GM19463 (cell line): ENCODE measurements around the gene FAIM2.

Source experiments
- ATAC-seq: cut with Tn5 transposase; IDR thresholded peaks from one replicate; pipeline ENCODE4 v1.9.1; 2021; ENCODE audit warnings: mild to moderate bottlenecking, moderate library complexity; ENCODE audit not compliant: unreplicated experiment

The FAIM2 gene

DNA sequence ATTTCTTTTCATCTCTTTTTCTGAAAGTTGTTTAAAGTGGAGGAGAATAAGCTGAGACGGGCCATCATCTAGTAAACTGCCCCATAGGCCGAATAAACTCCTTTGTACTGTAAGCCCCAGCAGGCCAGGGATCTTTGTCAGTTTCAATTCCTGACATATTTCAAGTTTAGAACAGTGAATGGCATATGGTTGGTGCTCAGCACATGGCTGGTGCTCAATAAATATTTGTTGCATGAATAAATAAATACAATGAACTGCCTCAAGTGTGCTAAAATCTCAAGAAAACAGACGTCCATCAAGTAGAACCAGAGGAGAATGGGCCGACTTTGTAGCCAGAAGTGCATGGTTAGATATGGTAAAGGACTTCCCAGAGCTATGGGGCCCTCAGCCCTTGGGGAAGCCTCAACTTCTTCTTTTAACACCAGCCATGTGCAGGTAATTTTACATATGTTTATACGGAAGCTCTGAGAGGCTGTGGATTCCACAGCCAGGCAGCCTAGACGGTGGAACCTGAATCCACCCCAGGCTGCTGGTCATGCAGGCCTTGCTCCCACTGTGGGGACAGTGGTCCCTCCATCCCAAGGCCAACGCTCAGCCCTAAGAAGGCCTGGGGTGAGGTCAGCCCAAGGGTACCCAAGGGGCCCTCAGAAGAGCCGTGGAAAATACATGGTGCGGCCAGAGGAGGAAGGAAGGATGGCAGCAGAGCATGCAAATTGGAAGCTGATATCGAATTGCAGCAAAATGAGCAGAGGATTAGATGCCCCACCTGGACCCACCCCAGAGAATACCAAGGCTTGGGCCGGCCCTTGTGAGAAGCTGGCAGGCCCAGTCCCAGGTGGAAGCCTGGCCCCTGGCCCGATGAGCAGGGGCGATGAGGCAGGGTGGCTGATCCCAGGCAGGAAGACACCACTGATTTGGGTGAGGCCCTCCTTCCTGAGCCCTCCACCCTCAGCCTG is 38.1 kb upstream of the FAIM2 start:
- ATAC-seq = no peak

DNA sequence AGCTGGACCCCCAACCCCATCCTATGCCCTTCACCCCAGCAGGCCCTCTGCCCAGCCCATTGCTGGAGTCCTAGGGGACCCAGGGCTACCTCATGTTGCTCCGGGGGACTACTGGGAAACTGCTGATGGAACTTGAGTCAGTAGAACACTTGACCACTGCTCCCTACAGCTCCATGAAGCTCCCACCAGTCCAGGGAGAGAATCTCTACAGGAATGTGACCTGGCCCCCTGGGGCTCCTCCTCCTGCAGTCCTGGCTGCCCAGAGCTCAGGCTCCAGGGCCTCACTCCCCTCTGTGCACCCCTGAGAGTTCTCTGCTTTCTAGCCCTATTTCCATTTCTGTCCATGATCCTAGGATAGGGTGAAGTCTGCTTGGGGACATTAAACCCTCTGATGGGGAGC is 36.0 kb upstream of the FAIM2 start:
- ATAC-seq = no peak

DNA sequence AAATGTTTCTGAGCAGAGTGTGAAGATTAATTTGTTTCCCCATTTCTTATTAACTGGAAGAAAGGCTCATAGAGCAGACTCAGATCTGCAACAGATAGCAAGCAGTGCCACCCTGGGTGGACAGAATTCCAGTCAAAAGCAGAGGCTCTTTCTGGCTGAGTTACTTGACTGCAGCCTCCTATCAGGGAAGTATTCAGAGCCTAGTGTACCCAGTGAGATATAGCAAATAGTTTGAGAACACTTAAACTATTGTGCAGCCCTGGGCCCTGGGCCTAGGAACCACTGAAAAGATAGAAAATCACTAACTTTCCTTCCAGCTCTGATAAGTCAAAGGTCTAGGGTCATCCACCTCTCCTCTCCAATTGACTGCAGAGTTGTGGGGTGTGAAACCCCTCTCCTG is 35.6 kb upstream of the FAIM2 start:
- ATAC-seq = no peak

DNA sequence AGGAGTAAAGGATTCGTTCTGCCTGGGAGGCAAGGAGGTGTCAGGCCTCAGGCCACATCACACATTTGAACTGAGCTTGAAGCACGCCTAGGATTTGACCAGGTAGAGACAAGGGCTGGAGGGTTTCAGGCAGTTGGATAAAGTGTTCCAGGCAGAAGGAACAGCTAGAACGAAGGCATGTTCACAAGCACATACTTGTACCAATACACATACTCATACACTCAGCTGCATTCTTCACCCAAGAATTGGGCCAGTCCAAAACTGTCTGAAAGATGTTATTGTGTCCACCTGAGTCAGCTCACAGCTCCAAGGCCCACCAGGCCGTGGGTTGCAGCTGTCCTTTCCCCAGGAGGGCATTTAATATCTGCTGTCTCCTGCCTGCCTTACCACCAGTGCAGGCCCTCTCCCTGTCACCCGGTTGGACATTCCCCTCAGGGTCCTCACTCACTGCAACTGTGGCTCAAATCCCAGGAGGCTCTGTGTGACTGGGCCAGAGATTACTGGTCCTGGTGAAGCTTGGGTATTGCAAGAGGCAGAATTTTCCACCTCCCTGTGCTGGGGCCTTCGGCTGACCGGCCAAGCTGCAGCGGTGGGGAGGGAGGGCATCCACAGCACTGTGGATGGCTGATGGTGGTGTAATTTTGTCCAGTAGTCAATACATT is 34.1 kb upstream of the FAIM2 start:
- no peak for ATAC-seq

DNA sequence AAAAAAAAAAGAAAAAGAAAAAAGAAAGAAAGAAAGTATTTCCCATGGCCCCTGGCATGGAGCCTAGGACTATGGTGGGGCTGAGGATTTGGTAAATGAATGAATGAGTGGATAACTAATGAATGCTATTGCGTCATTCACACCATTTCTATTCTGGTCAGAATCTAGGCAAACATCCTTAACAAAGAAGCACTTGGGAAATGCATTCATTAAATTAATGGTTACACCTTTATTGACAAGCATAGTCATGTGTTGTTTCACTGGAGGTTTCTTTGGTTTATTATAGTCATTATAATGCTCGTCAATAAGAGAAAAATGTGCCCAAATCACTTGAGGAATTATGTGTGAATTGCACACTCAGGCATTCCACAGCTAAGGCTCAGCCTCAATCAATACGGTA is 33.2 kb upstream of the FAIM2 start:
- no peak for ATAC-seq

DNA sequence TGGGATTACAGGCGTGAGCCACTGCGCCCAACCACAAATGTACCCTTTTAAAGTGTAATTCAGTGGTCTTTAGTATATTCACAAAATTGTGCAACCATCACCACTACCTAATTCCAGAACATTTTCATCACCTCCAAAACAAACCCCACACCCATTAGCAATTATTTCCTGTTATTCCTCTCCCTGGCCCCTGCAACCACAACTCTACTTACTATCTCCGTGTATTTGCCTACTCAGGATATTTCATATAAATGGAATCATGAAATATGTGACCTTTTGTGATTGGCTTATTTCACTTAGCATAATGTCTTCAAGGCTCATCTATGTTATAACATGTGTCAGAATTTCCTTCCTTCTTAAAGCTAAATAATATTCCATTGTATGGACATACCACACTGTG is 30.8 kb upstream of the FAIM2 start:
- ATAC-seq = no peak

DNA sequence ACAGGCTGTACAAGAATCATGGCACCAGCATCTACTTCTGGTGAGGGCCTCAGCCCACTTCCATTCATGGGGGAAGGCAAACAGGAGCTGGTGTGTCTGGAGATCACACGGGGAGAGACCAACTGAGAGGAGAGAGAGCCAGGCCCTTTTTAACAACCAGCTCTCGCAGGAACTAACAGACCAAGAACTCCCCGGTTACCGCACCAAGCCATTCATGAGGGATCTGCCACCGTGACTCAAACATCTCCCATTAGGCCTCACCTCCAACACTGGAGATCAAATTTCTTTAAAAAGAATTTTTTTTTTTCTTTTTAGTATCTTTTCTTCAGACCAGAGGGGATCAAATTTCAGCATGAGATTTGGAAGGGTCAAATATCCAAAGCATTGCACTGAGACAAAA is 30.1 kb upstream of the FAIM2 start:
- no peak for ATAC-seq

DNA sequence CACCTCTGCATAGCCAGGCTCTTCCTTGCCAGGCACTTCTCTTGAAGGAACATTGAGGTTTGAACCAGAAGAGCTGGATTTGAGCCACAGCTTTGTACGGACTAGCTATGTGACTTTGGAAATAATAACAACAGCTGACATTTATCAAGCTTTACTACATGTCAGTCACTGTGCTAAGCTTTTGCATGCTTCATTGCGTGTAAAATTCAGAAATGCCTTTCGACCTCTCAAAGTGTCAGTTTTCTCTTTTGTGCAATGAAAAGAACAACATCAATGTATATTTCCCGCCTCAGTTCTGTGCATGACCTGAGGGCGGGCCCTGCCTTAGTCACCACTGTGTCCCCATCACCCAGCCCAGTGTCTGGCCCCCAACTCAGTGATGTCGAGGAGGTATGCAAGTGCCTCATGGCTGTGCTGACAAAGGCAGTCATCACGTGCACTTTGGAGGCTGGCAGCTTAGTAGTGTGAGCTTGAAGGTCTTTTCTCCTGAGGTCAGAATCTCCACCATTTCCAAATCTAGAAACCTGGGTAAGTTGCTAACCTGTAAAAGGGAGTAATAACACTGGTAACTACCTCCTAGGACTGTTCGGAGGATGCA is 28.9 kb upstream of the FAIM2 start:
- ATAC-seq = no peak

DNA sequence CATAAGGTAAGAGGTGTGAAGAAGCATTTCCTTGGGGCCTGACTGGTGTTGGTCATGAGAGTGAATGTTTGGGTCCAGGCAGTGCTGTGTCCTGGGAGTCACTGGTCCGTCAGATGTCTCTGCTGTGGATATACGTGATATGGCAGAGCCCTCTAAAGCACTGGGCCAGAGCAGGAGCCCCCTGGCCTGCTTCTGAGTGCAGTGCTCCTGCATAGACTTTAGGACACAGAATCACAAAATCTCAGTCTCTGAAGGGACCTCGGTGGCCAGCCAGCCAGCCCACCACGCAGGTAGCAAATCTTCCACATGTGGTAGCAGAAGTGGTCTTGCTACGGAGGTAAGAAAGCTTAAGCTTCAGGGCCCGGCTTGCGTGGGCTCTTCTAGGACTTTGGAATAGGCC is 28.3 kb upstream of the FAIM2 start:
- no peak for ATAC-seq

DNA sequence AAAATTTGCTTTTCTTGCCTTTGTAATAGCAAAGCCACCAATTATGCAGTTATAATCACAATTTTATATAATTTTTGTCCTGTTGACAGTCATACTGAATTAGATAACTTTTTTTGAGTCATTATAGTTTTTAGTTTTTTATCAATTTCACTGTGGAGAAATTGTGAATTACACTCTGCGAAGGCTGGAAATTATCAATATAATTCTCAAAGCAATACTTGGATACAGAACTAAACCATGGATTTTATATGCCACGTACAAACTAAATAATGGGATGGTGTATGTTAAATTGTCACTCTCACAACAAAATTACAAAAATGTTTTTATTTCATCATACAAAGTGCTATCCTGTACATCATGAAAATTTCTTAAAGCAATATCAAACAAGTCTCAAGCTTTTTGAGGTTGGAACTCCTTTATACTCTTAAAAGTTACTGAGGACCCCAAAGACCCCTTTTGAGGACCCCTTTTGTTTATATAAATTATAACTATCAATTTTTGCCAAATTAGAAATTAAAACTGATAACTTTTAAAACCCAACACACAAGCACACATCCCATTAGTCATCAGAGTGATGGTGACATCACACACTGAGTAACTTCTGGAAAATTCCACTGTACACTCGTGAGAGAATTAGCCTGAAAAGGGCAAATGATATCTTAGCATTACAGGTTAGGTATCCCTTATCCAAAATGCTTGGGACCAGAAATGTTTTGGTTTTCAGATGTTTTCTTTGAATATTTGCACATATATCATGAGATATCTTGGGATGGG is 27.0 kb upstream of the FAIM2 start:
- ATAC-seq = no peak

DNA sequence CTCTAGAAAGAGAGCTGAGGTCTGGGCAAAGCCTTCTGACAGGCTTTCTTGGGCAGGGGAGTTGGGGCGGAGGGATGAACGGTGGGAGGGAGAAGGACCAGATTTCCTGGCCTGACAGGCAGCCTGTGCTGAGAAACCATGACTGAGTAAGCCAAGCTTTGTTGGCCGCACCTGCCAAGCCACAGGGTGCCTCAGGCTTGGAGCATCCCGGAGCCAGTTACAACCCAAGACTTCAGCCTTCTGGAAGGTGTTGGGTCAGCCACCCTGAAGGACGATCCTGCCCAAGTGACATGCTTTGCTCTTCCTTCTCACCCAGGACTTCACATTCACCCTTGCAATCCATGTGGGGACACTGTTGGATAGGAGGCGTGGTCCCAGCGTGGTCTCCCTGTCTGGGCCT is 25.9 kb upstream of the FAIM2 start:
- no peak for ATAC-seq

DNA sequence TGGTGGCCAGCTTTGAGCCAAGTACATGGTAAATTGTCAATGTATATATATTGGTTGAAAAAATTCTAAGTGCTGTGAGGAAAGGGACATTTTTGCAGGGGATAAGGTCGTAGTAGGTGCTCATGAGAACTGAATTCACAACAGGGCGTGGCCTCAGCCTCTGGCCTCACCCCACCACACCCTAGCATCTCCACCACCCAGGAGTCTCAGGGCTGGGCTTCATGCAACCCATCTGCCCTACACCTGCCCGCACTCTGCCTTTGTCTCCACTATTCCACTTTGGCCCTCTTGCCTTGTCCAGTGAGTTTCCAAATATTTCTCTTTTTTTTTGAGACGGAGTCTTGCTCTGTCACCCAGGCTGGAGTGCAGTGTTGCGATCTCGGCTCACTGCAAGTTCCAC is 24.8 kb upstream of the FAIM2 start:
- ATAC-seq = no peak

DNA sequence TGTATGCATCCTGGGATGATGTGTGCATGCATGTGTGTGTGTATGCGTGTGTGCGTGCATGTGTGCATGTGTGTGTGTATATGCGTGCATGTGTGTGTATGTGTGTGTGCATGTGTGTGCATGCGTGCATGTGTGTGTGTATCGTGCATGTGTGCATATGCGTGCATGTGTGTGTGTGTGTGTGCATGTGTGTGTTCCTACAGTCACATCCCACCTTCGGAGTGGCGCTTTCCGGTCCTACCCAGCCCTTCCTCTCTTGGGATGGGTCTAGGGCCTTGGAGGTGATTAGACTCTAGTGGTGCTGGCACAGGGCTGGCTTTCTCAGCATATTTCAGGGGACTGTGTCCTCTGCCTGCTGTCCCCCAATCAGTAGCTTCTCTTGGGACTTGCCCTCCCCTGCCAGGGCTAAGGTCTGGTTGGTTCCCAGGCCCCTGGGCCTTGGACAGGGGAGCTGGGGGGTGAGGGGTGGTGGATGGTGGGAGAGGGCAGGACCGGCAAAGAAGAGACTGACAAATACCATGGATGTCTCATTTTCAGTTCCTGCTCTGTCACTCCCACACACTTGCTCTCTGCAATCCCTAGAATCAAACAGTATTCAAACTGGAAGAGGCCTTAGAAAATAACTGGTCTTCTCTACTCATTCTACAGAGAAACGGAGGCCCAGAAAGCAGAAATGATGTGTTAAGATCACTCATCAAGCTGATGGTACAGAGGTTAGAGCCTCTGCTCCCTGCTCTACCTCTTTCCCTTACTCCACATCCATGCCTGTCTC is 21.9 kb upstream of the FAIM2 start:
- ATAC-seq = no peak

DNA sequence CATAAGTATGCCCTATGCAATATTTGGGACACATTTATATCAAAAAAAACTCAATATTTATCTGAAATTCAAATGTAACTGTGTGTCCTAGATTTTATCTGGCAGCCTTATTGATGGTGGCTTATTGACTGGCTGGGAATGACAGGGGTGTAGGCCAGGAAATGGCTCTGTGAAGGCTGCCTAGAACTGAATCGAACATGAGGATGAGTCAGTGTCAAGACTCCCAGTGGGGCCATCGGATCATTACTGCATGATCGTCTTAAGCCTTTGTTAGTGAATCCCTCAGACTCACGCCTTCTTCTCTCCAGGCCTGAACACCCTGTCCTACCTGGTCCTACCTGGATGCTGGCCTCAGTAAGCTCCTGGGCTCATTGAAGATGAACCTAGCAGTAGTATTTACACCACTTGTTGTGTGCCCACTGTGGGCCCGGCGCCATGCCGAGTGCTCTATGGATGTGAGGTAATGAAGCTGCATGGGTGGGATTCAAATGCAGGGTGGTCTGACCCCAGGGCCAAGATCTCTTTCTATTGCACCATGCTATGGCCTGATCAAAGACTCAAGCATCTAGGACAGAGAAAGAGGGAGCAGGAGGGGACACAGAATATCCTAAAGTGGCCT is 21.0 kb upstream of the FAIM2 start:
- ATAC-seq = no peak

DNA sequence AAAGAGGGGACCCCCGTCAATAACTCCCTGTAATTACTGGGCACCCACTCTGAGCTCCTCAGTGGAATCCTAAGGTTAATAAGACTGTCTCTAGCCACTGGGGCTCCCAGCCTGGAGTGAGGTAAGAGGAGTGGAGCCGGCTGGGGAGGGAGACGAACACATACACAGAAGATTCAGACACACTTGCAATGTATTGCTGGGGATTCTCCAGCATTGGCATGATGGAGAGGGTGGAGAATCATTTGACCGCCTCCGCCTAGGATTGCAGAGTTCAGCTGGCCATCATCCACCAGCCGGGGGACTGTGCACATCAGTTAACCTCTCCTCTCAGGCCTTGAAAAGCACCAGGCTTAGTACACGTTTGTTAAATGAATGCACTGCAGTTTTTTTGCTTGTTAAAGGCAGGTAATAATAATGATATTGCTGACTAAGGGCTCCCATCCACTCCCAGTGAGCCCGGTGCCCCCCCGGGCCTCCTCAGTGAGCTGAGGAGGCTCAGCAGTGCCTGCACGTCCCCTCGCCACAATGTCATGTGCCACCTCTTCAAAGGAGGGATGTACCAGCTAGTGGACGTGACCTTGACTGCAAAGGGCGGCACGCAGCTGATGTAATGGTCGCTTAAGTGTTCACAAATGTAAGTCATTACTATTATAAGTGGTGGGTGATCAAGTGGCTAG is 20.3 kb upstream of the FAIM2 start:
- ATAC-seq = no peak

DNA sequence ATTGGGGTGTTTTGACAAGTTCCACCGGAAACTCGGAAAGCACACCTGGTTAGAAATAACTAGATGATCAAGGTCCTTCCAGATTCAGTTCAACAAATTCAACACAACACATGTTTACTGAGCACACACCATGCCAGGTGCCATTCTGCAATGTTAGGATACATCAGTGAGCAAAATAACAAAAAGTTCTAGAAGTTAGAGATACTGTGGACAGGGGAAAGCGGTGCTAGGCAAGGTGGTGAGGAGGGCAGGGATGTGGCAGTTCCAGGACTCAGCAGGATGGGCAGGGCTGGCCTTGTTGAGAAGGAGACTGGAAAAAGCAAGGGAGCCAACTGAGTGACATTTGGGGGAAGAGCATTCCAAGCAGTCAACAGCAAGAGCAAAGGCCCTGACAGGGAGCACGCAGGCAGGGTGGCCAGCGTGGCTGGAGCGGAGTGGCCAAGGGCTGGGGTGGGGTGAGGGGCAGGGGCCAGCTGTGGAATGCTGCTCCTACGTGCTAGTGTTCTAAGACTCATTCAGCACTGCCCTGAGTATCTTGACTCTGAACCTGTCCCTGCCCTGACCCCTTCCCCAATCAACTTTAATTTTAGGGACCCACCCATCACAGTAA is 19.4 kb upstream of the FAIM2 start:
- ATAC-seq = no peak

DNA sequence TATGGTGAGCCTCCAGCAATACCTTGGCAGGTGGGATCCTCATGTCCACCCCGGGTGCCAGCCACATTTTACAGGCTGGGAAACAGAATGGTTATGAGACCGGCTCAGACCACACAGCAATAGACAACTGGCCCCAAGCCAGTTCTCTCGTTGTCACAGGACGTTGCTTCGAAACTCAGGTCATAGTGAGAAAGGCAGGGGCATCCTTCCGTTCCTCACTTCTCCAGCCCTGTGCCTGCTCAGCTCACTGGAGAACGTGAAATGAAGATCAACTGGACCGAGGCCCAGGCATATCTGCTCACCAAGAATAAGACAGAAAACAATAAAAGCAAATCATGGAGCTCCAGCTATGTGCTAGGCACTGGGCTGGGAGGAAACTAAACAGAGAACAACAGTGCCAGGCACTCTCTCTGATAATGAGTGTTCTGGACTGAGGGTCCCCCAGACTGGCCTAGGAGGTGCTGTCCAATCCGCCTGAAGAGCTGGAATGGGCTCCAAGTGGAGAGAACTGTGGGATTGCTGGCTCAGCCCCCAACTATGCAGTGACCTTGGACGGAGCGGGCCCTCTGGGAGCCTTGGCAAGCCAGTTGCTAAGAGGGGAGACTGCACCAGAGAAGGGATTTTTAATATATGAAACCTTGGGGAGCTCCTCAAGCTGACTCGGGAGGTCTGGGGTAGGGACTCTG is 18.8 kb upstream of the FAIM2 start:
- ATAC-seq = no peak

DNA sequence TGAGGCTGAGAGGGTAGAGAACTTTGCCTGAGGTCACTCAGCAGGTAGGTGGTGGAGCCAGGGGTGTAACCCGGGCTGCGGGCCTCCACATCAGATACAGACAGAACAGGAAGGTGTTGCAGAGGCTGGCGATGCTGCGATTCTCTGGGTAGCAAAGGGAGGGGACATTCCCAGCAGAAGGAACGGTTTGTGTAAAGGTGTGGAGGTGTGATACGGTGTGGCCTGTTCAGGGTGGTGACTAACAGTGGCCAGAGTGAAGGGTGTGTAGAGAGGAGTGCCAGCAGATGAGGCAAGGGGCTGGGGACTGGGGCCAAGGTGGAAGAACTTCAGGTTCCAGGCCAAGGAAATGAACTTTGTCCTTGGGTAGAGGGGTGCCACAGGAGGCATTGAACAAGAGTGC is 18.2 kb upstream of the FAIM2 start:
- ATAC-seq = no peak

DNA sequence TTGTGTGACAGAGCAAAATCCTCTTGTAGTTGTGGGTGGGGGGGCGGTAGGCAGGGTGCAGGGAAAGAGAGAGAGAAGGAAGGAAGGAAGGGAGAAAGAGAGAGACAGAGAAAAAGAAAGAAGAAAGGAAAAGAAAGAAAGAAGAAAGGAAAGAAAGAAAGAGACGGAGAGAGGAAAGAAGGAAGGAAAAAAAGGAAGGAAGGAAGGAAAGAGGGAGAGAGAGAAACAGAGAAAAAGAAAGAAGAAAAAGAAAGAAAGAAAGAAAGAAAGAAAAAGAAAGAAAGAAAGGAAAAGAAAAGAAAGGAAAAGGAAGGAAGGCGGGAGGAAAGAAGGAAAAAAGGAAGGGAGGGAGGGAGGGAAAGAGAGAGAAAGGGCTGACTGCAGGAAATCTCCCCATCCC is 17.6 kb upstream of the FAIM2 start:
- no peak for ATAC-seq
